Mucosa of gallbladder (tissue), 1 donor: ENCODE results near the gene LIN28B. TPM values are rescaled to one million over a fixed set of nuclear protein-coding genes. Genes with fewer than 3 reads are reported as not detected.

Experiments
- DNase-seq: peaks from one replicate; pipeline ENCODE4 v3.0.0-alpha.2; 2020; ENCODE audit warnings: low spot score
- total RNA-seq: library from RNA; stranded (reverse); gene quantifications from one replicate; pipeline ENCODE4 v1.2.1, GENCODE V29; 2021
- donor health status: DM: no; HTN: no; CAD: no.

Gene LIN28B
- total RNA-seq, 1 donor from 2014 or later: 0.14 TPM

DNA sequence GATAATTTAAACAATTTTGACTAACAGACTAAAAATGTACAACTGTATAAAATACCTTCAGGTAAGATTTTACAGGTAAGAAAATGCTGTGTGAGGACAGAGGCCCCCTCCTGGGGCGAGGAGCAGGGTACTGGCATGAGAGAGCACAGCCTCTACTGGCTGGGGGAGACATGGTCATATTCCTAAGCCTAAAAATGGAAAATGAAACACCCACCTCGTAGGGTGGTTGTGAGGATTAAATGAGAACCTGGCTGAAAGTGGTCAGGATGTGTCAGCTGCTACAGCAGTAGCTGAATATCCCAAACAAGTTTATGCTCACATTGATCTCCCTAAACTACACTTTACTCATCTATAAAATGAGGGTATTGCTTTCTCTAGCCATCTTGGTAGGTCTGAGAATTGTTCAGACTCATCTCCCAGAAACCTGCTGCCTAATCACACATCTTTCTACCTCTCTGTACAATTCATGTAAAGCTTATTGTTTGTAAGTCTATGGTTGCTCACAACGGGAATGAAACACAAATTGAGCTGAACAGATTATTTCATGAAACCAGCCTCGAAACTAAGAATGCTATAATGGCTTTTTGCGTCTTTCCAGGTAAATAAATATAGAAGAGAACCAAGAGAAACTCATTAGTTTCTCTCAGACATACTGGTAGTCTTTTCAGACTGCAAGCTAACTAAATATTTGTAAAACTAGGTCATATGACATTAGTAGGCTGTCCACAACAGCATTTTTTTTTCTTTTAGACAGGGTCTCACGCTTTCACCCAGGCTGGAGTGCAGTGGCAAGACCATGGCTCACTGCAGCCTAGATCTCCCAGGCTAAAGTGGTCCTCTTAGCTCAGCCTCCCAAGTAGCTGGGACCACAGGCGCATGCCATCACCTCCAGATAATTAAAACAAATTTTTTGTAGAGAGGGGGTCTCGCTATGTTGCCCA lies 153.3 kb downstream of the LIN28B start:
- no peak for DNase-seq

DNA sequence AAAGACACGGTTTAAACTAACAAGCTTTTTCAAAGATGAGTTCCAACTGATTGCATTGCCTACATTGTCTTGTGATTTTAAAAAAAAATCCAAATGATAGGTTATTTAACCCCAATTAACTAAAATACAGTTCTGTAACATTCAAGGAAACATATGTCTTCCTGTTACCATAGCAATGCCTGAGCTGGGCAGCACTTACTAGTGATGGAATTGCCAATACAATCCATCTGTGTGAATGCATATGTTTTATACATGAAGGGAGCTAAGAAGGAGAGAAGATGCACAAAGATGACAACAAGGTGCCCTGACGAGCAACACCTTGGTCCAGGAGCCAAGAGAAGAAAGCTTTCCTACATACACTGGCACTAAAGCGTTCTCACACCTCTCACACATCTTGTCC lies 154.2 kb downstream of the LIN28B start:
- no peak for DNase-seq

DNA sequence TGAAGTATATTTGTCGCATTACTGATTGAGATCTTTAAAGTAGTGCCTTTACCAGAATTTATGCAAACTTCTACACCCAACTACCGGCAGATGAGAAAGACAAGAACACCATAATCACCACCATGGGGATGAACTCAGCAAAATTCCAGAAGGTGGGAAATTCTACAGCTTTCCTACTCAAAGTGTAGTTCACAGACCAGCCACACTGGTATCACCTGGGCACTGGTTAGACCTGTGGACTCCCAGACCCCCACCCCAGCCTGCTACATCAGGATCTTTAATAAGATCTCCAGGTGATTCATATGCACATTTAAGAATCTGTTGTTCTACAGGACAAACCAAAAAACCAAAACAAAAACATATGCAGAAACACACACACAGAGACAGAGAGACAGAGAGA lies 155.0 kb downstream of the LIN28B start:
- no peak for DNase-seq

GRCh38 chr6:105112577-105112976 lies 155.7 kb downstream of the LIN28B start:
- DNase-seq: no peak

- no peak for DNase-seq
These were observed 156.5 kb downstream of the LIN28B start for GRCh38 chr6:105113422-105113821.

DNA sequence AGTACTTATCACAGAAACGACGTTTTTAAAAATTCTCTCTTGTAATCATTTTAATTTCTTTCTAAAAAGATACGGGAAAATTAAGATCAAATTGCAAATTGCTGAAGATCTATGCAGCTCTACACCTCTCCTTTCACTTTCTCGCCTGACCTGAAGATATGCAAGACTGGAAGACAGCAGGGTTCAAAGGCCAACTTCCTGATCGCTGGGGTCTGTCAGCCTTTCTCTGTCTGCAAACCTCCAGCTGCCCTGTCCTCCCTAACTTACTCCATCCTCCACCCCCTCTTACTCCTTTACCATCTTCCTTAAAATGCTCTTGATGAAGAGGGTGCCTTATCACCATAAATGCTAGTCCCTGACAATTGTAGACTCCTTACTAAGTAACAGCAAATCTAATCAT lies 159.2 kb downstream of the LIN28B start:
- DNase-seq: no peak

- no peak for DNase-seq
These were observed 163.7 kb downstream of the LIN28B start for GRCh38 chr6:105120570-105120969.

- no peak for DNase-seq
These were observed 165.1 kb downstream of the LIN28B start for GRCh38 chr6:105121981-105122380.

DNA sequence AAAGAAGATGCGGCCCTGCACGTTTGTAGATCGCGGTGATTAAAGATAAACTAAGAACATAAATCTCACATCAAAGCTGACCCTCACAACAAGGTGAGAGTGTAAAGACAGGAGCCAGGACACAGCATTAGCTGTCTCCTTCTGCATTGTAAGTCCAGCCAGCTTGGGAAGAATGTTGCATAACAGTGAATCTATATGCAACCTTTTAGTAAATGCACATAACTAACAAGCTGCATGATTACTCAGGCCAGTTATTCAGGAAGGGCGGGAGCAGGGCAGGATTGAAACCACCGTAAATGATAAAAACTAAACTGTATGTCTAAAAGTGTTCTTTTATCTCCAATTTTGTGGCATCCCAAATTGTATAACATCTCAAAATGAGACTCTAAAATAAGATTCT lies 165.8 kb downstream of the LIN28B start:
- no peak for DNase-seq

Other genes starting within 250 kb of the LIN28B start
- 9.5 TPM for gene HACE1, start 97.2 kb upstream of the LIN28B start, total RNA-seq
- gene POPDC3, start 222.9 kb downstream of the LIN28B start, total RNA-seq: 0.26 TPM